ENCODE measurements around the gene POLE4.
A peak's percentile ranks its signal among the peaks of the same experiment; 100 is the strongest.

Gene POLE4

GRCh38 chr2:74939919-74940812, 18.3 kb upstream of the POLE4 start:
- DNase-seq, result no peak

GRCh38 chr2:74941284-74941683, 17.2 kb upstream of the POLE4 start:
- DNase-seq, result no peak

GRCh38 chr2:74942263-74942662, 16.2 kb upstream of the POLE4 start:
- DNase-seq, result no peak

DNA sequence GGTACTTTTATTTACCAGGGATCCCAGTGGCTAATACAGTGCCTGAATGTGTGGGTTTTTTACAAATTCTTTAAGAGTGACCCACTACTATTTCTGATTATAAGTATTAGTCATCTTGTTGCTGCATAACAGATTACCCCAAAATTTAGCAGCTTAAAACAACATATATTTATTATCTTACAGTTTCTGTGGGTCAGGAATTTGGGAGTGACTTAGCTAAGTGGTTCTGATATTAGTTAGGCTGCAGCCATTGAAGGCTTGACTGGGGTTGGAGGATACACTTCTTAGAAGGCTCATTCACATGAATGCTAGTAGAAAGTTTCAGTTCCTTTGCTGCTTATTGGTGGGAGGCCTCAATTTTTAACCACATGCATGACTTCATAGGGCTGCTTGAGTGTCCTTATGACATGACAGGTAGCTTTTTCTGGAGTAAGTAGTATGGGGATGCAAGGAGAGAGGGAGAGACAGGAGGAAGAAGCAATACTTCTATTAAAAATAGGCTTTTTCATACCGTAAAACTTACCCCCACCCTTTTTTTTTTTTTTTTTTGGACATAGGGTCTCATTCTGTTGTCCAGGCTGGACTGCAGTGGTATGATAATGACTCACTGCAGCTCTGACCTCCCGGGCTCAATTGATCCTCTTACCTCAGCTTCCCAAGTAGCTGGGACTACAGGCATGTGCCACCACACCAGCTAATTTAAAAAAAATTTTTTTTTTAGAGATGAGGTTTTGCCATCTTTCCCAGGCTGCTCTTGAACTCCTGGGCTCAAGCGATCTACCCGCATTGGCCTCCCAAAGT, 13.3 kb upstream of the POLE4 start:
- no peak for DNase-seq

- no peak for DNase-seq
These were observed 12.6 kb upstream of the POLE4 start for GRCh38 chr2:74945788-74946331.

- no peak for DNase-seq
These were observed 10.7 kb upstream of the POLE4 start for GRCh38 chr2:74947703-74948102.

- no peak for DNase-seq
These were observed 9.7 kb upstream of the POLE4 start for GRCh38 chr2:74948779-74949178.

- DNase-seq, result no peak
These were observed 7.2 kb upstream of the POLE4 start for GRCh38 chr2:74951211-74951754.

- DNase-seq, result no peak
These were observed 5.9 kb upstream of the POLE4 start for GRCh38 chr2:74952575-74952974.

DNA sequence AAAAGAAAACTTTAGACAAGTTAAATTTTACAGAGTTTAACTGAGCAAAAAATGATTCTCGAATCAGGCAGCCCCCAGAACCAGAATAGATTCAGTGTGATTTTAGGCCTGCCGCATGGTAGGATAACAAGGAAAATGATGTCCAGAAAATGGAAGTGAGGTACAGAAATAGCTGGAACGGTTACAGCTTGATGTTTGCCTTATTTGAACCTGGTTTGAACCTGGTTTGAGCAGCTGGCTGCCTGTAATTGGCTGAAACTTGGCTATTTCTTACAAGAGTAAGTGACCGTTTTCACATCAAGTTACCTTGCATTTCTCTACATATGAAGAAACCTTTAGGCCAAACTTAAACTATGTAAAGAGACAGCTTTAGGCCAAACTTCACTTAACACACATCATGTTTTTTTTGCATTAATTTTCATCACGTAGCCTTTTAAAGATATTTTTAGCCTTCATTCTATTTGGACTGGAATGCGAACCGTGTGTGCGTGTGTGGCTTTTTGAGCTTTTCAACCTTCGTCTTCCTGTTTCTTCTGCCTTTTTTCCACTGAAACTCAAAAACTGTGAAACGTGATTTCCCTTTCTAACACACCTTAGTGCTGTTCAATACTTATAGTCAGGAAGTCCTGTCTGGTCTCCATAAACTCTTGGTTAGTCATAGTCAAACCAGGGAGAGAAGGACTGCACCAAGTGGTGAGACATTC, 4.5 kb upstream of the POLE4 start:
- DNase-seq, result no peak

- DNase-seq, result no peak
These were observed 4.0 kb upstream of the POLE4 start for GRCh38 chr2:74954500-74954874.

GRCh38 chr2:74957886-74958273, 563 bp upstream of the POLE4 start:
- no peak for DNase-seq

GRCh38 chr2:74959106-74959751, 786 bp downstream of the POLE4 start:
- peak in 2 of 58 donors; percentile 2 to 13 for DNase-seq

DNA sequence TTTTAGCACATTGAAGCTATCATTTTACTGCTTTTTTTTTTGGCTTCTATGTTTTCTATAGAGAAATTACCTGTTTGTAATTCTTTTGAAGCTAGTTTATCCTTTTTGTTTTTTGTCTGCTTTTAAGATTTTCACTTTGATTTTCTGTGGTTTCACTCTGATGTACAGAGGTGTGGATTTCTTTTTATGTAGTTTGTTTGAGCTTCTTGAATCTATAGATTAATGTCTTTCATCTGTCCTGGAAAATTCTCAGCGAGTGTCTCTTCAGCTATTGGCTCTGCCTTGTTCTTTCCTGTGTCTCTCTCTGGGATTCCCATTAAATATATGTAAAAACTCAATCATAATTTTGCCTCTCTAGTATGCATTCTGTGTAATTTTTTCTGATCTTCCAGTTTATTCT, 8.4 kb downstream of the POLE4 start:
- no peak for DNase-seq

- no peak for DNase-seq
These were observed 16.6 kb downstream of the POLE4 start for GRCh38 chr2:74975016-74975415.

DNA sequence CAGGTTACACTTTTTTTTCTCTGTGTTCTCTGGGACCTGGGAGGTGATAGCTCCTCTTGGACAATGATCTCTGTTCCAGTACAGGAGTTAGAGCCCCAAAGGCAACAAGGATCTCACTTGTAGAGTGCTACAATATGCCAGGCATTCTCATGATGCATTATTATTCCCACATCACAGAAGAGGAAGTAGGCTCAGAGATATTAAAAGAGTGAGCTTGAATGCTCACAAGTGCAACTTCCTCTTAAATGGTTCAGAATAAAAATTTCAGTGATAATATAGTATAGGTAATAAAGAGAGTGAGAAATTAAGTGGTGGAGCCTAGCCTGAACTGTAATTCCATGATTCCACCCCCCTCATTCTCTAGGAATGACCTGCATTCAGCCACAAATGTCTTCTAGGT, 21.4 kb downstream of the POLE4 start:
- no peak for DNase-seq

GRCh38 chr2:74982577-74982976, 24.1 kb downstream of the POLE4 start:
- DNase-seq, result no peak

DNA sequence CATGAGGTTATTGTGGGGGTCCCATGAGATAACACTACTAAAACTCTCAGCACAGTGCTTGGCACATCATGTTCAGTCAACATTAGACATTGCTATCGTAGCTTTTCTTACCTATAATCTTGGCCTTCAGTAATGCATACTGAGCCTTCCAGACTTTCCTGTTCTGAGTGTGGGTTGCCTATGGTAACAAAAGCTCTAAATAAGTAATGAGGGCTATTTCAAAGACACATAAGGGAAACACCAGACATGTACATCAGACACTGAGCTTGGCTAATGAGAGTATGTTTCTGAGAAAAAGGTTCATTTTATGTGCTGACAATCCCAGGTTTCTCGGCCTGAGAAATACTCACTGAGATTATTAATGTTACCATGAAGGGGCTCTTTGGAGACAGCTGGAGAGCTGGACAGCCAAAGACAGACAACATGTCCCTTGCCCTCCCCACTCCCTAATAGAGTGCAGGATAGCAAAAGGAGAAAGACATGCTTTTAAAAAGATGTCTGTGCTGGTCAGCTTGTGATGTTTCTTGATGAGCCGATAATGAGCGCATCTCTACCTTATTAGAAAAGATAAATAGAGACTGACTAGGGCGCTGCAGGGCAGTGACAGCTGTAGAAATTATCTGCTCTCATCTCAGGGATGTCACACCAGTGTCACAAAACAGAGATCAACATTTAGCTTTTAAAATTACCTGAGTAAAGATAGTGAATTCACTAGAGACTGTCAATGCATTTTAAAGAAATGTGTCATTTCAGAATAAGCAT, 25.4 kb downstream of the POLE4 start:
- DNase-seq, result no peak

GRCh38 chr2:74984947-74985637, 26.6 kb downstream of the POLE4 start:
- no peak for DNase-seq
